SW 1271 (cell line): ENCODE data around the gene HS6ST3.

ENCODE experiments used
- DNase-seq, 2 experiments: peaks; one replicate each; lab custom pipeline; 2025; lab: John Stamatoyannopoulos, UW

The HS6ST3 gene

GRCh38 chr13:96835546-96835945, 745.6 kb downstream of the HS6ST3 start:
- no peak for DNase-seq

- DNase-seq, result no peak
Observed at GRCh38 chr13:96836733-96837132, 746.8 kb downstream of the HS6ST3 start.

GRCh38 chr13:96837809-96838208, 747.9 kb downstream of the HS6ST3 start:
- no peak for DNase-seq

- no peak for DNase-seq
Observed at GRCh38 chr13:96844195-96844594, 754.3 kb downstream of the HS6ST3 start.

GRCh38 chr13:96844616-96845015, 754.7 kb downstream of the HS6ST3 start:
- no peak for DNase-seq

GRCh38 chr13:96848286-96848685, 758.4 kb downstream of the HS6ST3 start:
- no peak for DNase-seq

- DNase-seq, result no peak
Observed at GRCh38 chr13:96849091-96849490, 759.2 kb downstream of the HS6ST3 start.

- no peak for DNase-seq
Observed at GRCh38 chr13:96850538-96851145, 760.7 kb downstream of the HS6ST3 start.

- no peak for DNase-seq
Observed at GRCh38 chr13:96851856-96852445, 762.0 kb downstream of the HS6ST3 start.

GRCh38 chr13:96858133-96858826, 768.4 kb downstream of the HS6ST3 start:
- DNase-seq, result no peak

GRCh38 chr13:96860882-96861281, 771.0 kb downstream of the HS6ST3 start:
- DNase-seq, result no peak

GRCh38 chr13:96862093-96862492, 772.2 kb downstream of the HS6ST3 start:
- DNase-seq, result no peak

- DNase-seq, result no peak
Observed at GRCh38 chr13:96862999-96863398, 773.1 kb downstream of the HS6ST3 start.

- DNase-seq, result no peak
Observed at GRCh38 chr13:96871469-96871868, 781.6 kb downstream of the HS6ST3 start.

GRCh38 chr13:96880419-96880818, 790.5 kb downstream of the HS6ST3 start:
- DNase-seq, result no peak
